HG03439 (cell line): ENCODE results near the gene ZNF416.

ENCODE experiments used
- ATAC-seq: cut with Tn5 transposase; IDR thresholded peaks from one replicate; pipeline ENCODE4 v1.9.1; 2021; ENCODE audit warnings: mild to moderate bottlenecking, moderate library complexity; ENCODE audit not compliant: unreplicated experiment

Gene ZNF416

GRCh38 chr19:57578487-57579205, at the start of gene ZNF416:
Gene ZNF416, minus strand, starts transcription at chr19:57578911. Its CDS starts 207 bp downstream, at chr19:57578704.
- ATAC-seq = peak; percentile 96

- no peak for ATAC-seq
Measured at GRCh38 chr19:57623091-57623490, 44.4 kb upstream of the ZNF416 start.

- ATAC-seq = no peak
Measured at GRCh38 chr19:57620673-57621348, 42.1 kb upstream of the ZNF416 start.

- no peak for ATAC-seq
Measured at GRCh38 chr19:57615346-57615745, 36.6 kb upstream of the ZNF416 start.

GRCh38 chr19:57613941-57614743, 35.4 kb upstream of the ZNF416 start, which contains the start of gene ZNF134:
Gene ZNF134, plus strand, starts transcription at chr19:57614242. Its CDS starts 5,227 bp downstream, at chr19:57619469.
- ATAC-seq = peak; percentile 93

- no peak for ATAC-seq
Measured at GRCh38 chr19:57611113-57611512, 32.4 kb upstream of the ZNF416 start.

GRCh38 chr19:57606931-57607330, 28.2 kb upstream of the ZNF416 start:
- no peak for ATAC-seq

GRCh38 chr19:57599761-57600383, 21.2 kb upstream of the ZNF416 start, which contains the start of gene ZNF530:
Gene ZNF530, plus strand, starts transcription at chr19:57599885. Its CDS starts 4,461 bp downstream, at chr19:57604346.
- ATAC-seq = peak; percentile 90

- peak; percentile 8 for ATAC-seq
Measured at GRCh38 chr19:57599377-57599760, 20.7 kb upstream of the ZNF416 start.

- ATAC-seq = no peak
Measured at GRCh38 chr19:57587529-57587928, 8.8 kb upstream of the ZNF416 start.

GRCh38 chr19:57583521-57584416, 5.1 kb upstream of the ZNF416 start, which contains the start of gene ZIK1:
Gene ZIK1, plus strand, starts transcription at chr19:57584145. Its CDS starts 212 bp downstream, at chr19:57584357.
- no peak for ATAC-seq

- no peak for ATAC-seq
Measured at GRCh38 chr19:57583104-57583520, 4.4 kb upstream of the ZNF416 start.

GRCh38 chr19:57576661-57577060, 2.0 kb downstream of the ZNF416 start:
- no peak for ATAC-seq

GRCh38 chr19:57572415-57572947, 6.2 kb downstream of the ZNF416 start:
- ATAC-seq = no peak

- ATAC-seq = no peak
Measured at GRCh38 chr19:57570707-57571106, 8.0 kb downstream of the ZNF416 start.

GRCh38 chr19:57566396-57567265, 12.1 kb downstream of the ZNF416 start:
- no peak for ATAC-seq

- no peak for ATAC-seq
Measured at GRCh38 chr19:57563547-57563946, 15.2 kb downstream of the ZNF416 start.

- ATAC-seq = no peak
Measured at GRCh38 chr19:57560049-57560491, 18.6 kb downstream of the ZNF416 start.
